T-helper 2 cell (primary cell): Measurements from ENCODE around the gene PLCD4.

Experiments
- DNase-seq, 5 experiments: peaks; one replicate each; pipeline versions ENCODE4 v3.0.0 to v3.0.0-alpha.2; 2012 to 2022
- total RNA-seq, 2 donors: gene quantifications; one replicate each; lab custom pipeline; 2026; lab: John Stamatoyannopoulos, UW

The PLCD4 gene
- 0.31 to 0.40 reads per million in 2 donors for total RNA-seq

GRCh38 chr2:218607436-218608115, at the start of gene PLCD4:
TSS of gene PLCD4 (plus strand) at chr2:218607899. CDS start at chr2:218615740, 7,841 bp downstream.
- no peak for DNase-seq

GRCh38 chr2:218557941-218558340, 49.8 kb upstream of the PLCD4 start:
- DNase-seq, result no peak

DNA sequence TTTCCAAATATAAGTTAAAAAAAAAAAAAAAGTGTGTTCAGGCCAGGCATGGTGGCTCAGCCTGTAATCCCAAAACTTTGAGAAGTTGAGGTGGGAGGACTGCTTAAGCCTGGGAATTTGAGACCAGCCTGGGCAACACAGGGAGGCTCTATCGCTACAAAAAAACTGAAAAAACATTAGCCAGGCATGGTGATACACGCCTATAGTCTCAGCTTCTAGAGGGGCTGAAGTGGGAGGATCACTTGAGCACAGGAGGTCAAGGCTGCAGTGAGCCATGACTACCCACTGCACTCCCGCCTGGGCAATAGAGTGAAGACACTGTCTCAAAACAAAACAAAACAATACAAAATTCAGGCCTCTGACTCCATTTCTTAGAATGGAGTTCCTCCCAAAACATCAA, 48.7 kb upstream of the PLCD4 start:
- DNase-seq, result no peak

- DNase-seq, result no peak
Observed at GRCh38 chr2:218564056-218564455, 43.6 kb upstream of the PLCD4 start.

DNA sequence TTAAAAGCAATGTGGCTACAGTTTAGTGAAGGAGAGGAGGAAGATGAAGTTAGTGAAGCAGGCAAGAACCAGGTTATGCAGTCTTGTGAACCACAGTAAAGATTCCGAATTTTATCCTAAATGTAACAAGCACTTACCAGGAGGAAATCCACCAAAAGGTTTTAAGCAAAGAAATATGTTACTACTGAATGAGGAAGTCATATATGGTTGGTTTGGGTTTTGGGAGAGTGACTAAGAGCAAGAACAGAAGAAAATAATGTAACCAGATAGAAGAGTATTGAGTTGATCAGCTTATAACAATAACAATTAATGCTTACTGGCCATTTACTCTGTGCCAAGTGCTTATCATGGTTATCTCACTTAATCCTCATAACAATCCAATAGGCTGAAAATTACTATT, 41.4 kb upstream of the PLCD4 start:
- peak in 1 of 5 experiments; percentile 12 for DNase-seq

- DNase-seq, result peak in 3 of 5 experiments; percentile 51 to 75 (median 61)
Observed at GRCh38 chr2:218567797-218568189, 39.9 kb upstream of the PLCD4 start.

DNA sequence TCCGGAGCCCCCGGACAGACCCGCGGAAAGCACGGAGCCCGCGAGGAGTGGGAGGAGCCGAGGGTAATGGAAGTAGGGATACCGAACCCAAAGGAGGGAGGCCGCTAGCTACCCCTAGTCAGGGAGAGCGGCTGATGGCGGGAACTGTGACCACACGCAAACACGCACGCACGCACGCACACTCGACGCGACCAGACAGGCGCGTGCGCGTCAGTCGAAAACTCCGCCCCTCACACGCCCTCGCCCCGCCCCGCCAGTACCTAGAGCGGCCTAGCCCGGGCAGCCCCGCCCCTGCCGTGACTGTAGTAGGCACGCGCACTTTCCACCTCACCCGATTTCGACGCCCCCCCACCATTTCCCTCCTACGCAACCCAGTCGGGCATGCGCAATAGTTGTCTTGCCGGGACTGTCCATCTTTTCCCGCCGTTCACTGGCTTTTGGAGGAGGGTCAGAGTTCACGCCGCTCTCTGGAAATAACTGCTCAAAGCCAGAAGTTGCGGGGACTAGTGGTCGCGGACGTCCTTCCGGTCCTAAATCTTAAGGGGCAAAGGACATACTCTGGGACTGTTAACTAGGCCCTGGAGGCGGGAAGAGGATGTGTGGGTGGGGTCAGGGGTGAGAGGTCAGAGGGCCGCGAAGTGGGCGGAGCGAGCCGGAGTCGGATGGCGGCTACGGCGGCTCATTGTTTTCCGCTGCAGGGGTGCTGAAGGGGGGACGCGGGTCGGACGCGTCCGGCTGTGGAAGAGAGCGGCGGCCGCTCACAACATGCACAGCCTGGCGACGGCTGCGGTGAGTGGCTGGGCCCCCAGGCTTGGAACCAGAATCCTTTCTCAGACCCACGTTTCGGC, 39.3 kb upstream of the PLCD4 start, which contains the start of the genes CNOT9 and USP37:
Gene CNOT9, plus strand, starts transcription at position 650 of the 848 bp plus-strand sequence. Its CDS starts 116 bp downstream, at position 766.
Gene USP37, minus strand, starts transcription at position 162 of the 848 bp plus-strand sequence. CDS start 9,698 bp downstream, outside the sequence.
- DNase-seq, result peak; percentile 99 to 100 (median 100)

DNA sequence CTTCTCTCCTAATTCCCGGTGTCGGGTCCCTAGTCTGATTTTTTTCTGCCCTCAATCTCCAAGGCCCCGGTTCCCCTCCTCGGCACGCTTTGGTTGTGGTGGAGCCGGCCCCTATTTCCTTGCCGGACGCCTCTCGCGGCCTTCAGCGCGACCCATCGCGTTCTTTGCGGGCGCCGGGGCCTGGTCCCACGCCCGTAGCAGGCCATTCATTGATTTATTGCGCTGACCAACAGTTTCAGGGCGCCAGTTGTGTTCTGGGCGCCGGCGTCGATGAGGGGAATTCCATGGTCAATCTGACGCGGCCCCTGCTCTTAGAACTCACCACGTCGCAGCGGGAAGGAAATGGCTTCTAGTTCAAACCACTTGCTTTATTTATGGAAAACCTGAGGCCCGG, 38.7 kb upstream of the PLCD4 start:
- peak; percentile 32 to 65 (median 62) for DNase-seq

- peak in 3 of 5 experiments; percentile 13 to 24 (median 18) for DNase-seq
Observed at GRCh38 chr2:218569661-218570500, 37.8 kb upstream of the PLCD4 start.

GRCh38 chr2:218570850-218571249, 36.8 kb upstream of the PLCD4 start:
- DNase-seq, result peak in 1 of 5 experiments; percentile 11

GRCh38 chr2:218576854-218577253, 30.8 kb upstream of the PLCD4 start:
- DNase-seq, result no peak

- no peak for DNase-seq
Observed at GRCh38 chr2:218577482-218578220, 30.0 kb upstream of the PLCD4 start.

DNA sequence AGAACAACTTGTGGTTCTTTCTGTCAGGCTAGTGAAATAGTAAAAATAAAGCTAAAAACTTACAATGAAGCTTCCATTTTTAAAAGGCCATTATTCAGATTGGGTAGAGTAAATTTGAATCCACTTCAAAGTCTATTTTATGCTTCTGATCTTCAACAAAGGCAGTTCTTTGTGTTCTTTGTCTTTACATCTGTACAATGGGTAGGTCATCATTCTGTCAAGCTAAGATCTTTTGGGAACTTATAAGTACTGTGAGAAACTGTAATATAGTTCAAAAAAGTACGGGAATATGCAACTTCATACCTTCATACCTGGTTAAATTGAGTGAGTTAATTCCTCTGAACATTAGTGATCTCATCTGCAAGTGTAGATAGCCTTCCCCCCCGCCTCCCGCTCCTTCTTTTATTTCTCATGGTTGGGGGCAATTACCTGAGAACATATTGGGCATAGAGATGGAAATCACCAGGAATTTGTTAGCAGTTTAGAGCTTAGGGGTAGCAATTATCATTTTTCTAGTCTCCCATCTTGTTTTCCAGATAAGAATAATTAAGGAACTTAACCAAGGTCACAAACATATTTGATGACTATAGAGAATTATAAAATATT, 29.3 kb upstream of the PLCD4 start:
- no peak for DNase-seq

DNA sequence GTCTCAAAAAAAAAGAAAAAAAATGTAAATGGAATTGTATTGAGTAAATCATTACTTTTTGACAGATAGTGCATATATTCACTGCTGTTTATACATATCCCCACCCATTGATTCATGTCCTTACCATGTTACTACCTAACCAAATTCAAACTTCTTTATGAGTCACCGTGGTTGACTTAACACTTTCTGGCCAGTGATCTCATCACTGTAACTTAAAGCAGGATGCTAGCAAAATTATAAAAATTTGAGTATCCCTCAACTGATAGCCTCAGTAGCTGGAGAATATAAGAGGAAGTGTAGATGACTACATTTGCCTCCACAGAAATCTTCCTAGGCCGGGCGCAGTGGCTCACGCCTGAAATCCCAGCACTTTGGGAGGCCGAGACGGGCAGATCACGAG, 25.6 kb upstream of the PLCD4 start:
- peak in 1 of 5 experiments; percentile 67 for DNase-seq

DNA sequence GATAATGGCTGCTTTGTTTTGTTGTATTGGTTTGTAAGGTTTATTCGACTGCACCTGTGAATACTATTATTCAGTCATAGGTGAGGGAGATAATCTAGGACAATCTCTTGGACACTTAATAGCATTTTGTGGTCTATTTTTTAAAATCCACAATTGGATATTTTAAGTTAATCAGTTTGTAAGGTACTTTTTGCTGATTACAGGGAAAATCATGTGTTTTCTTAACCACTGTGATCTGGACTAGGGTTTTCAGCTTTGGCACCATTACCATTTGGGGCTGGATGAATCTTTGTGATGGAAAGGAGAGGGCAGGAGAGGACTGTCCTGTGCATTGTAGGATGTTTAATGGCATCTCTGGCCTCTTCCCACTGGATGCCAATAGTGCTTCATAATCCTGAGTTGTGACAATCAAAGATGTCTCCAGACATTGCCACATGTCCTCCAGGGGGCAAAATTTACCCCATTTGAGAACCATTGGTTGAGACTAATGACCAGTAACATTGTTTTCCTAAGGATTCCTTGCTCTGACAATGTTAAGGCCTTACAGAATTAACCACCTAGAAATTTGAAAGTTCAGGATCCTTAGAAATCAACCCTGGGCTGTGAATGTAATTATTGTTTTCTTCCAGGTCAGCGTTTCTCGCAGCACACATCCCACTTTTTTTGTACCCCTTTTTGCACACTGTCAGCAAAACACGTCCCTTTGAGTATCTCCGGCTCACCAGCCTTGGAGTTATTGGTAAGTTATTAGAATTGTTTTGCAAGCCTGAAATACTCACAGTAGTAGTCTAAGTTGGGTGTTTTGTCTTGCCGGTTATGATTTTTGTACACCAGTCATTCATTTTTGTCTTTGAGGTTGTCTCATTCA, 23.5 kb upstream of the PLCD4 start:
- DNase-seq, result no peak

GRCh38 chr2:218585541-218585940, 22.2 kb upstream of the PLCD4 start:
- DNase-seq, result no peak

DNA sequence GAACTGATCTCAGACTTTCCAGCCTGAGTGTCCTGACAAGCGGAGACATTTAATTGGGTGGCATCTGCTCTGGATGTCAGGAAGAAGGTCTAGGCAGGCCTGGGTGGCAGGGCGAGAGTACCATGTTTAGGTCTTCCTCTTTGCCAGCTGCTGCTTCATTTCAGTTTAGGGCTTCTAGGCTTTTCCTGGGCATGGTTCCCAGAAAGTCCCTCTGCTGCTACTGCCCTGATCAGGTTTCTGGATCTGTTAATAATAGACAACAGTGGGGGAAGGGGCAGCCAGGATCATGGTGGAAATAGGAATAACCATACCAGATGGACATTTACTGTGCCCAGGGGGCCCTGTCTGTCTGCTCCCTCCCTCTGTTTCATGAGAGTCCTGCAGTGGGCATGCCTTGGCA, 2.3 kb upstream of the PLCD4 start:
- DNase-seq, result no peak

GRCh38 chr2:218615868-218616315, 8.2 kb downstream of the PLCD4 start:
- no peak for DNase-seq

- no peak for DNase-seq
Observed at GRCh38 chr2:218618102-218618860, 10.6 kb downstream of the PLCD4 start.

DNA sequence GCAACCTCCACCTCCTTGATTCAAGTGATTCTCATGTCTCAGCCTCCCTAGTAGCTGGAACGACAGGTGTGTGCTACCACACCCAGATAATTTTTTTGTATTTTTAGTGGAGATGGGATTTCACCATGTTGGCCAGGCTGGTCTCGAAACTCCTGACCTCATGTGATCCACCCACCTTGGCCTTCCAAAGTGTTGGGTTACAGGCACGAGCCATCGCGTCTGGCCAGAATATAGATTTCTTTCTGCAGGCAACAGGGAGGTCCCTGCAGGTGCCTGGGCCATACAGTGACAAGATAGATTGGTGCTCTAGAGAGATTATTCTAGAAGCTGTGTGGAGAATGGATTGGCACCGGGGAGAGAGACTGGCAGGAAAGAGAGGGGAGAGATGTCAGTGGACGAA, 13.3 kb downstream of the PLCD4 start:
- DNase-seq, result no peak
